ENCODE measurements around the gene KLHDC7A. TPM values are rescaled to one million over a fixed set of nuclear protein-coding genes. Genes with fewer than 3 reads are reported as not detected.

KLHDC7A gene
- total and polyA plus RNA-seq, 2 of the 4 experiments (the other 2 are of a cell fraction): not detected

DNA sequence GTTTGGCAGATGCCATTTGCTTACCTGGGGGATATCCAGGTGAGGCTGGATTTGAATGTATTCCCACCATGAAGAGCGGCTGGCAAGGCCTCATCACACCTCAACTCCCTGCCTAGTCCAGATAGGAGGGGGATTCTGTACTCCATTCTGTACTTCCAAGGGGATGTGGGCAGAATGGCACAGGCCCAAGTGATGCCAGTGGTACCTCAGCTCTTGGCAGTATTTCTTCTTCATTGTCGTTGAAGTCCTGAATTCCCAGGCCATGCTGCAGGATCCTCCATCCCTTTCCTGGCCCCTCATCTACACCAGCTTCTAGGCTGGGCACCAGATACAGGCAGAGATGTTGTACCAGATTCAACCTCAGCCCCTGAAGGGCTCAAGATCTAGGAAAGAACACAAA is 47.9 kb downstream of the KLHDC7A start:
- H4K5ac ChIP-seq (ENCODE audit: low read depth, low read length): no peak overlapping the region
- 100% methylated on average over 1 of the region's 2 CpGs; no CpG with 5 or more reads in 1 of the 2 experiments for WGBS, 2 experiments (ENCODE audit: extremely low coverage in 2 of 2, insufficient read length in 1 of 2)
- H2BK20ac ChIP-seq (ENCODE audit: low read depth, low read length): no peak overlapping the region
- no peak for DNase-seq
- dilution Hi-C loops (cut with HindIII; ENCODE audit: low sequenced_read_pairs, unreplicated experiment): no loop called here
- H3K56ac ChIP-seq (ENCODE audit: extremely low read depth, insufficient read depth, low read length): no peak overlapping the region
- no peak overlapping the region for H2AK5ac ChIP-seq (ENCODE audit: low read depth, low read length)
- H3K9me3 ChIP-seq (ENCODE audit: control insufficient read depth, insufficient read depth, low read length): 0 out of 2 replicates have a peak, but pooled peaks cover 2% of the 10 kb centered on the region
- H2BK120ac ChIP-seq (ENCODE audit: low read depth, low read length): no peak overlapping the region
- no peaks in the 10 kb centered on the region for H3K9me1 ChIP-seq (ENCODE audit: insufficient read depth, low read length)
- ChIA-PET CTCF (no interaction called here), POLR2A (ENCODE audit: unreplicated experiment) (no interaction called here)
- no peak overlapping the region for H3K4ac ChIP-seq (ENCODE audit: low read depth, low read length)
- no peaks in the 10 kb centered on the region for H4K20me1 ChIP-seq (ENCODE audit: insufficient read depth, low read length)
- no peak overlapping the region for H3K9ac ChIP-seq (ENCODE audit: low read depth, low read length)
- H2AFZ ChIP-seq (replicated peaks; ENCODE audit: low read length, poor library complexity): no peak overlapping the region
- no peak overlapping the region for H3K23ac ChIP-seq (ENCODE audit: low read depth, low read length)
- no peak overlapping the region for H3K4me3 ChIP-seq (ENCODE audit: insufficient read depth, low read depth, low read length)
- H4K8ac ChIP-seq (ENCODE audit: low read depth in 2 of 2, low read length in 2 of 2): no peak overlapping the region
- no TSS peak for BruUV-seq (replicated peaks)
- no peaks in the 10 kb centered on the region for H3K36me3 ChIP-seq (ENCODE audit: control insufficient read depth, insufficient read depth, low read length)
- H3K27ac ChIP-seq (ENCODE audit: insufficient read depth, low read length): no peak overlapping the region
- H3K4me1 ChIP-seq (ENCODE audit: control insufficient read depth, insufficient read depth, low read length): no peaks in the 10 kb centered on the region
- TF ChIP-seq MAZ (IDR thresholded peaks at IDR 0.05; ENCODE audit: borderline replicate concordance, low read depth, low read length) (no peak), SMC3 (IDR thresholded peaks at IDR 0.05; ENCODE audit: low read depth, low read length) (no peak), RAD21 (IDR thresholded peaks at IDR 0.05; ENCODE audit: low read length) (no peak), POLR2A (IDR thresholded peaks at IDR 0.05; ENCODE audit: low read depth, low read length) (no peak), FOS (IDR thresholded peaks at IDR 0.05; ENCODE audit: low read depth, low read length) (no peak), ELK1 (IDR thresholded peaks at IDR 0.05; ENCODE audit: borderline replicate concordance, low read depth, low read length) (no peak), RFX5 (IDR thresholded peaks at IDR 0.05; ENCODE audit: low read depth, low read length) (no peak), RCOR1 (IDR thresholded peaks at IDR 0.05; ENCODE audit: insufficient replicate concordance, low read length) (no peak), CHD1 (IDR thresholded peaks at IDR 0.05; ENCODE audit: low read depth, low read length) (no peak), BHLHE40 (IDR thresholded peaks at IDR 0.05; ENCODE audit: low read depth, low read length) (no peak), MAFK (IDR thresholded peaks at IDR 0.05; ENCODE audit: low read depth, low read length) (no peak), CEBPB (IDR thresholded peaks at IDR 0.05; ENCODE audit: low read depth, low read length) (no peak), NFE2L2 (IDR thresholded peaks at IDR 0.05; ENCODE audit: low read depth, low read length) (no peak), MXI1 (IDR thresholded peaks at IDR 0.05; ENCODE audit: borderline replicate concordance, low read depth, low read length) (no peak)
- TF ChIP-seq, protein P1, sequence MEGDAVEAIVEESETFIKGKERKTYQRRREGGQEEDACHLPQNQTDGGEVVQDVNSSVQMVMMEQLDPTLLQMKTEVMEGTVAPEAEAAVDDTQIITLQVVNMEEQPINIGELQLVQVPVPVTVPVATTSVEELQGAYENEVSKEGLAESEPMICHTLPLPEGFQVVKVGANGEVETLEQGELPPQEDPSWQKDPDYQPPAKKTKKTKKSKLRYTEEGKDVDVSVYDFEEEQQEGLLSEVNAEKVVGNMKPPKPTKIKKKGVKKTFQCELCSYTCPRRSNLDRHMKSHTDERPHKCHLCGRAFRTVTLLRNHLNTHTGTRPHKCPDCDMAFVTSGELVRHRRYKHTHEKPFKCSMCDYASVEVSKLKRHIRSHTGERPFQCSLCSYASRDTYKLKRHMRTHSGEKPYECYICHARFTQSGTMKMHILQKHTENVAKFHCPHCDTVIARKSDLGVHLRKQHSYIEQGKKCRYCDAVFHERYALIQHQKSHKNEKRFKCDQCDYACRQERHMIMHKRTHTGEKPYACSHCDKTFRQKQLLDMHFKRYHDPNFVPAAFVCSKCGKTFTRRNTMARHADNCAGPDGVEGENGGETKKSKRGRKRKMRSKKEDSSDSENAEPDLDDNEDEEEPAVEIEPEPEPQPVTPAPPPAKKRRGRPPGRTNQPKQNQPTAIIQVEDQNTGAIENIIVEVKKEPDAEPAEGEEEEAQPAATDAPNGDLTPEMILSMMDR (conservative IDR thresholded peaks at IDR 0.05; ENCODE audit: low read depth, low read length): no peak
- TF ChIP-seq, protein P2, sequence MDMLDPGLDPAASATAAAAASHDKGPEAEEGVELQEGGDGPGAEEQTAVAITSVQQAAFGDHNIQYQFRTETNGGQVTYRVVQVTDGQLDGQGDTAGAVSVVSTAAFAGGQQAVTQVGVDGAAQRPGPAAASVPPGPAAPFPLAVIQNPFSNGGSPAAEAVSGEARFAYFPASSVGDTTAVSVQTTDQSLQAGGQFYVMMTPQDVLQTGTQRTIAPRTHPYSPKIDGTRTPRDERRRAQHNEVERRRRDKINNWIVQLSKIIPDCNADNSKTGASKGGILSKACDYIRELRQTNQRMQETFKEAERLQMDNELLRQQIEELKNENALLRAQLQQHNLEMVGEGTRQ (IDR thresholded peaks at IDR 0.05; ENCODE audit: low read depth, low read length): no peak
- no peak overlapping the region for H3K4me2 ChIP-seq (ENCODE audit: low read depth, low read length)
- no peak overlapping the region for H2BK5ac ChIP-seq (ENCODE audit: low read depth, low read length, poor library complexity, severe bottlenecking)
- no peak for ATAC-seq (ENCODE audit: low read depth)
- H3K27me3 ChIP-seq (ENCODE audit: control insufficient read depth, insufficient read depth, low read length): no peaks in the 10 kb centered on the region
- no peaks in the 10 kb centered on the region for H3K79me1 ChIP-seq (ENCODE audit: low read depth in 1 of 2, low read length in 2 of 2)
- no peak overlapping the region for H3K14ac ChIP-seq (replicated peaks; ENCODE audit: low read depth, low read length)
- no peak overlapping the region for H4K91ac ChIP-seq (ENCODE audit: insufficient read depth, low read depth, low read length)
- H3K18ac ChIP-seq (ENCODE audit: low read depth, low read length): no peak overlapping the region
- in situ Hi-C loops (cut with MboI; ENCODE audit: low sequenced_read_pairs): no loop called here
- no peak overlapping the region for H2AK9ac ChIP-seq (replicated peaks; ENCODE audit: low read depth, low read length, poor library complexity)
- no peak overlapping the region for H2BK15ac ChIP-seq (ENCODE audit: low read depth, low read length)
- intact Hi-C loops (cut with micrococcal nuclease): no loop called here

All from IMR-90 (cell line).